ENCODE data around the gene ADH5.

GRCh38 chr4:99102634-99103033 is 14.0 kb upstream of the ADH5 start:
- no peak for TF ChIP-seq POLR2A (IDR thresholded peaks at IDR 0.05; ENCODE audit: low read depth, low read length)
- TF ChIP-seq TAF1 (IDR thresholded peaks at IDR 0.05; ENCODE audit: low read depth, low read length), result no peak
- TF ChIP-seq POLR2AphosphoS5 (IDR thresholded peaks at IDR 0.05; ENCODE audit: low read depth, low read length), result no peak

Measured in GM12891 (cell line).